Measurements from ENCODE around the gene ATG13. TPM values are rescaled to one million over a fixed set of nuclear protein-coding genes. Genes with fewer than 3 reads are reported as not detected.
"Not testable (repeated sequence)": the region's sequence is repeated elsewhere in the genome, so short reads cannot be mapped to it uniquely, and the experiment has no call there.

Gene ATG13
- total RNA-seq, 1 donor from 2014 or later: 67.3 TPM

DNA sequence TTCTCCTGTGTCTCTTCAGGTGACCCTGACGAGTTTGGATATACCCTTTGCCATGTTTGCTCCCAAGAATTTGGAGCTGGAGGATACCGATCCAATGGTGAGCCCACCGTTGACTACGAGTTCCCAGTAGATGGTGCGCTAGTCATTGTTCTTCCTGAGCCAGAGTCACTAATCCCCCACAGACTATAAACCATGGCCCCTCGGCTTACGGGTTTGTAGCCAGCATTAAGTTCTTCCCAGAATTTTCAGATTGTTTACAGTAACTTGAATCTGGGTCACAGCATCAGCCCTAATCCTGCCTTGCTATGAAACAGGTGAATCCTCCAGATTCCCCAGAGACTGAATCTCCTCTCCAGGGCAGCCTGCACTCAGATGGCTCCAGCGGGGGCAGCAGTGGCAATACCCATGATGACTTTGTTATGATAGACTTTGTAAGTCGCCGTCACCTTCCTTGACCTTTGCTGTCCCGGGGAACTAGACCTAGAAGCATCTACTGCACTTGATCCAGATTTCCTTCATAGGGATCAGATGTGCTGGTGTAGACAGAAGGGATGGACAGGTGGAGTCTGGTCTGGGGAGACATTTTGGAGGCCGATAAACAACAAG, 51.2 kb downstream of the ATG13 start:
- Mint-ChIP-seq H3K4me3 (no peak overlapping the region), H3K36me3 (peaks cover 24% of the 10 kb centered on the region), H3K27me3 (no peaks in the 10 kb centered on the region), H3K4me1 (ENCODE audit: unreplicated experiment) (peaks cover 14% of the 10 kb centered on the region), H3K9me3 (no peaks in the 10 kb centered on the region), H3K27ac (no peak overlapping the region)
- TF ChIP-seq, protein P1, sequence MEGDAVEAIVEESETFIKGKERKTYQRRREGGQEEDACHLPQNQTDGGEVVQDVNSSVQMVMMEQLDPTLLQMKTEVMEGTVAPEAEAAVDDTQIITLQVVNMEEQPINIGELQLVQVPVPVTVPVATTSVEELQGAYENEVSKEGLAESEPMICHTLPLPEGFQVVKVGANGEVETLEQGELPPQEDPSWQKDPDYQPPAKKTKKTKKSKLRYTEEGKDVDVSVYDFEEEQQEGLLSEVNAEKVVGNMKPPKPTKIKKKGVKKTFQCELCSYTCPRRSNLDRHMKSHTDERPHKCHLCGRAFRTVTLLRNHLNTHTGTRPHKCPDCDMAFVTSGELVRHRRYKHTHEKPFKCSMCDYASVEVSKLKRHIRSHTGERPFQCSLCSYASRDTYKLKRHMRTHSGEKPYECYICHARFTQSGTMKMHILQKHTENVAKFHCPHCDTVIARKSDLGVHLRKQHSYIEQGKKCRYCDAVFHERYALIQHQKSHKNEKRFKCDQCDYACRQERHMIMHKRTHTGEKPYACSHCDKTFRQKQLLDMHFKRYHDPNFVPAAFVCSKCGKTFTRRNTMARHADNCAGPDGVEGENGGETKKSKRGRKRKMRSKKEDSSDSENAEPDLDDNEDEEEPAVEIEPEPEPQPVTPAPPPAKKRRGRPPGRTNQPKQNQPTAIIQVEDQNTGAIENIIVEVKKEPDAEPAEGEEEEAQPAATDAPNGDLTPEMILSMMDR (conservative IDR thresholded peaks at IDR 0.05): no peak
- DNase-seq (ENCODE audit: extremely low spot score, unreplicated experiment): no peak

DNA sequence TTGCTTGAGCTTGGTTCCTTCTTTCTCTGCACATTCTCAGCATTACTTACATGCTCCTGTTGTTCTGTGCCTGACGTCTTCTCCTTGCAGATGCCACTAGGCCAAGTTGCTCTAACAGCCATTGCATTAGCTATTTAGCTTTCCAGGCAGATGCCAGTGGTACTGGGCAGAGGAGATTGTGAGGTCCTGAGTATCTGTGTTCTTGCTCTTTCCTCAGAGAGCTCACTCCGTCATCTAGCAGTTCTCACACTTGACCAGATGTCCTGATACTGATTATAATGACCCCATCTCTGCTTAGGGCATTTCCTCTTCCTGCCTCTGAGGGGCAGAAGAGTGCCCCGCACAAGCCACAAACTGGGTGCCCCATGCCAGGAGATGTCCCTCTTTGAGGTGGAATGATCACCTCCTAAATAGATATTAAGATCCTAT, 52.4 kb downstream of the ATG13 start:
- no peak overlapping the region for H3K4me3 Mint-ChIP-seq
- DNase-seq (ENCODE audit: extremely low spot score, unreplicated experiment): no peak
- H3K27me3 Mint-ChIP-seq: no peaks in the 10 kb centered on the region
- TF ChIP-seq, protein P1 (conservative IDR thresholded peaks at IDR 0.05): peak; percentile 40
- H3K9me3 Mint-ChIP-seq: no peaks in the 10 kb centered on the region
- H3K36me3 Mint-ChIP-seq: peaks cover 24% of the 10 kb centered on the region
- peaks cover 17% of the 10 kb centered on the region for H3K4me1 Mint-ChIP-seq (ENCODE audit: unreplicated experiment)
- peak overlapping the region; percentile 33 for H3K27ac Mint-ChIP-seq

DNA sequence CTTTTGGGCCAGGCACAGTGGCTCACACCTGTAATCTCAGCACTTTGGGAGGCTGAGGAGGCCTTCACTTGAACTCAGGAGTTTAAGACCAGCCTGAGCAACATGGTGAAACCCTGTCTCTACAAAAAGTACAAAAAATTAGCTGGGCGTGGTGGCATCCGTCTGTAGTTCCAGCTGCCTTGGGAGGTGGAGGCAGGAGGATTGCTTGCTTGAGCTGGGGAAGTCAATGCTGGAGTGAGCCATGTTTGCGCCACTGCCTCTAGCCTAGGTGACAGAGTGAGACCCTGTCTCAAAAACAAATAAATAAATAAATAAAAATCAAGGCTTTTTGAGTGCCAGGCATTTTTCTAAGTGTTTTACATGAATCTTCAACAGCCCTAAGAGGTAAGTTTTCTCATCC, 53.2 kb downstream of the ATG13 start:
- Mint-ChIP-seq H3K4me1 (ENCODE audit: unreplicated experiment) (peaks cover 20% of the 10 kb centered on the region), H3K36me3 (peaks cover 24% of the 10 kb centered on the region)
- not testable (repeated sequence) for H3K27me3 Mint-ChIP-seq; H3K27ac Mint-ChIP-seq; DNase-seq (ENCODE audit: extremely low spot score, unreplicated experiment); H3K9me3 Mint-ChIP-seq; H3K4me3 Mint-ChIP-seq

DNA sequence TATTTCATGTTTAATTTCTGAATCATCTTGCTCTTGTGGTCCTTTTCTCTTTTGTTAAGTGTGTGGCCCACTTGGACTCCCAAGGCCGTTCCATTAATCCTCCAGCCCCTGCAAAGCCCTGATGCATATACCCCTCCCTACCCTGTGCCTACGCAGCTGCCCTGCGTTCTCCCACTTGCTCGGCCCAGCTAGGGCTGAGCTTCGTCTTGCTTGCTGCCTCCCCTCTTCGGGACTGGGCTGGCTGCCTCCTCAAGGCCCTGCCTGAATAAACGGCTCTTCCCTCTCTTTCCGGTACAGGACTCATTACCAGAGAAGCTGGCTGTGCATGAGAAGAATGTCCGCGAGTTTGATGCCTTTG, 54.6 kb downstream of the ATG13 start:
- TF ChIP-seq, protein P1 (conservative IDR thresholded peaks at IDR 0.05): no peak
- DNase-seq (ENCODE audit: extremely low spot score, unreplicated experiment): no peak
- Mint-ChIP-seq H3K4me1 (ENCODE audit: unreplicated experiment) (peaks cover 11% of the 10 kb centered on the region), H3K27me3 (no peaks in the 10 kb centered on the region), H3K9me3 (no peaks in the 10 kb centered on the region), H3K4me3 (no peak overlapping the region), H3K27ac (no peak overlapping the region), H3K36me3 (peaks cover 18% of the 10 kb centered on the region)

DNA sequence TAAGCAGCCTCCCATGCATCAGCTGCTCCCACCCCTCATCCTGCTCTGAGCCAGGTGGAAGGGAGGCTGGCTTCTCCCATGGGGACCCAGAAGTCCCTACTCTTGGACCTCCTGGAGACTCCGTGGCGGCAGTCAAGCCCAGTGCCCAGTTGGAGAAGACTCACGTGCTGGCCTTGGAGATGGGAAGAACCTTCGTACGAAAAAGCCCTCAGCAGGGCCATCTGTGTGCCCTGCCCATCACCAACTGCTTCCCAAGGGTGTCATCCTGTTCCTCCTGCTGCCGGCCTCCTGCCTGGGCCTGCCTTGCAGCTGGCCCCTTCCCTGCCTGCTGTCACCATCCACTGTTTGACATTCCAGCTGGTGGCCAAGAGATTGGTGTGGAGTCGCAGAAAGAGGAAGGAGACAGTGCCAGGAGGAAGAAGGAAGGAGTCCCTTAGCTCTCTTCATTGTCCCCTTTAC, 55.1 kb downstream of the ATG13 start:
- DNase-seq (ENCODE audit: extremely low spot score, unreplicated experiment): no peak
- Mint-ChIP-seq H3K27ac (no peak overlapping the region), H3K36me3 (peaks cover 20% of the 10 kb centered on the region), H3K27me3 (no peaks in the 10 kb centered on the region), H3K9me3 (no peaks in the 10 kb centered on the region), H3K4me3 (no peak overlapping the region), H3K4me1 (ENCODE audit: unreplicated experiment) (peaks cover 7% of the 10 kb centered on the region)
- TF ChIP-seq, protein P1 (conservative IDR thresholded peaks at IDR 0.05): no peak

DNA sequence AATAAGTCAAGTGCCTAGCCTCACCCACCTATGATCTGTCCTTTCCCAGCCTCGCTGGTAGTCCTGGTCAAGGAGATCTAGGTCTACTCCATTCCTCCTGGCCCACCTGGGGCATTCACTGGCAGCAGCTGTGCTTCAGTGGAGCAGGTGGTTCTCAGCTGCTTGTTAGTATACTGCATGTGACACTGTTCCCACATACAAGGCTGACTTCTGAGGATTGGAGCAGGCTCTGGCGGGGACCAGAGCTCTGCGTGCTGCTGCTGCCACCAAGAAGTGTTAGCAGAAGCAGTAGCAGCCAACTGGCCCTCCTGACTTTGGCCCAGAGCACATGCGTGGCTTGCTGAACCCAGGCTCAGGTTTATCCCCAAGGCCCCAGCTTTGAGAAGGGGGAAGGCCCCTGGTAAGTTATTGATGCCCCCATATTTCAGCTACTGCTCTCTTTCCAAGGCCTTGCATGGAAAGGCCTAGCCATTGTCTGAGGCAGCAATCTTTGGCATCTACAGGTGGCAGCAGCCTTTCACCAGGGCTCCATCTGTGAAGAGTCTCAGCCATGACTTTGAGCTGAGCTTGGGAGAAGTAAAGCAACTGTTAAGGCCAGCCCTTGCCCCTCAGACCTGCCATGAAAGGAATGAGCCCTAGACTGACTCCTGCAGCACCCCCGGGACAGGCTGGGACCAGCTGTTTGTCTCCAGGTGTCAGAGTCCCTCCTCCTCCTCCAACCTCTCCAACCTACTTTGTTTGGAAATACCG, 56.5 kb downstream of the ATG13 start:
- Mint-ChIP-seq H3K9me3 (no peaks in the 10 kb centered on the region), H3K4me1 (ENCODE audit: unreplicated experiment) (peaks cover 7% of the 10 kb centered on the region), H3K27ac (peak overlapping the region; percentile 83), H3K4me3 (no peak overlapping the region), H3K27me3 (no peaks in the 10 kb centered on the region), H3K36me3 (peaks cover 20% of the 10 kb centered on the region)
- no peak for DNase-seq (ENCODE audit: extremely low spot score, unreplicated experiment)
- TF ChIP-seq, protein P1 (conservative IDR thresholded peaks at IDR 0.05): no peak

Measured in type B pancreatic cell (in vitro differentiated cells).